ENCODE measurements around the gene PLAC8L1.

PLAC8L1 gene

GRCh38 chr5:146042628-146043279 is 62.6 kb downstream of the PLAC8L1 start:
- DNase-seq (ENCODE audit: low read depth in 3 of 3), result no peak

GRCh38 chr5:146041180-146041789 is 64.1 kb downstream of the PLAC8L1 start:
- DNase-seq (ENCODE audit: low read depth in 3 of 3), result no peak

- DNase-seq (ENCODE audit: low read depth in 3 of 3), result no peak
Observed at GRCh38 chr5:146040527-146040926, 64.8 kb downstream of the PLAC8L1 start.

DNA sequence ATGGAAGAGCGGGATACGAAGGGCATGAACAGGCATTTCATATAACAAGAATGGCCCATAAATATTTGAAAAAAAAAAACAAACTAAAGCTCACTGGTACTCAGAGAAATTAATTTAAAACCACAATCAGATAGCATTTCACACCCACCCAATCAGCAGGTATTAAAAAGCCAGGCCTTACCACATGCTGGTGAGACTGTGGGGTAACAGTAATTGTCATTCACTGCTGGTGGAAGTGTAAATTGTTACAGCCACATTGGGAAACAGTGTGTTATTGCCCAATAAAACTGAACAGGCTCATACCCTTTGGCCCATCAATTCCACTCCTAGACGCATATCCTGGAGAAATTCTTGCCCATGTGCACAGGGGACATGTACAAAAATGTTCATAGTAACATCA is 66.0 kb downstream of the PLAC8L1 start:
- DNase-seq (ENCODE audit: low read depth in 3 of 3), result no peak

- DNase-seq (ENCODE audit: low read depth in 3 of 3), result no peak
Observed at GRCh38 chr5:146034605-146035004, 70.8 kb downstream of the PLAC8L1 start.
